ENCODE measurements around the gene TMEM219.

Gene TMEM219

GRCh38 chr16:29961479-29962343 lies at the start of gene TMEM219:
TSS of gene TMEM219 (plus strand) at chr16:29962079. CDS start at chr16:29963144, 1,065 bp downstream.
- Histone ChIP-seq H3K4me3 (ENCODE audit: insufficient read length, low read depth) (peak within 1 kb of the TSS; percentile 79), H3K36me3 (ENCODE audit: insufficient read depth, insufficient read length, low read length) (peaks cover 4% of the 10 kb centered on the region), H3K4me1 (ENCODE audit: insufficient read depth, insufficient read length) (peaks cover 5% of the 10 kb centered on the region), H3K9me3 (ENCODE audit: insufficient read depth, low read length) (no peaks in the 10 kb centered on the region), H3K27me3 (ENCODE audit: insufficient read depth, insufficient read length) (no peaks in the 10 kb centered on the region), H3K9ac (ENCODE audit: insufficient read length, low read depth) (peak within 1 kb of the TSS; percentile 98)
- no peak for TF ChIP-seq SUZ12 (IDR thresholded peaks at IDR 0.05; ENCODE audit: extremely low read depth, insufficient read depth, insufficient read length)
- no peak for TF ChIP-seq YY1 (IDR thresholded peaks at IDR 0.05; ENCODE audit: insufficient read depth, insufficient read length)
- TF ChIP-seq ZNF274 (IDR thresholded peaks at IDR 0.05; ENCODE audit: low read depth, low read length) = no peak
- peak; percentile 59 for DNase-seq (ENCODE audit: low read depth, low spot score)

GRCh38 chr16:29912087-29912486 lies 49.8 kb upstream of the TMEM219 start:
- Histone ChIP-seq H3K4me3 (ENCODE audit: insufficient read length, low read depth) (no peak overlapping the region), H3K9me3 (ENCODE audit: insufficient read depth, low read length) (no peaks in the 10 kb centered on the region), H3K36me3 (ENCODE audit: insufficient read depth, insufficient read length, low read length) (peaks cover 49% of the 10 kb centered on the region), H3K9ac (ENCODE audit: insufficient read length, low read depth) (peak overlapping the region; percentile 26), H3K27me3 (ENCODE audit: insufficient read depth, insufficient read length) (no peaks in the 10 kb centered on the region), H3K4me1 (ENCODE audit: insufficient read depth, insufficient read length) (peaks cover 10% of the 10 kb centered on the region)
- no peak for DNase-seq (ENCODE audit: low read depth, low spot score)
- no peak for TF ChIP-seq ZNF274 (IDR thresholded peaks at IDR 0.05; ENCODE audit: low read depth, low read length)
- TF ChIP-seq YY1 (IDR thresholded peaks at IDR 0.05; ENCODE audit: insufficient read depth, insufficient read length) = no peak
- no peak for TF ChIP-seq SUZ12 (IDR thresholded peaks at IDR 0.05; ENCODE audit: extremely low read depth, insufficient read depth, insufficient read length)

- no peak for TF ChIP-seq SUZ12 (IDR thresholded peaks at IDR 0.05; ENCODE audit: extremely low read depth, insufficient read depth, insufficient read length)
- no peak for TF ChIP-seq ZNF274 (IDR thresholded peaks at IDR 0.05; ENCODE audit: low read depth, low read length)
- no peak for TF ChIP-seq YY1 (IDR thresholded peaks at IDR 0.05; ENCODE audit: insufficient read depth, insufficient read length)
- H3K4me3 ChIP-seq (ENCODE audit: insufficient read length, low read depth) = no peak overlapping the region
- H3K36me3 ChIP-seq (ENCODE audit: insufficient read depth, insufficient read length, low read length) = peaks cover 50% of the 10 kb centered on the region
- peaks cover 8% of the 10 kb centered on the region for H3K4me1 ChIP-seq (ENCODE audit: insufficient read depth, insufficient read length)
- no peak for DNase-seq (ENCODE audit: low read depth, low spot score)
- no peaks in the 10 kb centered on the region for H3K27me3 ChIP-seq (ENCODE audit: insufficient read depth, insufficient read length)
- no peaks in the 10 kb centered on the region for H3K9me3 ChIP-seq (ENCODE audit: insufficient read depth, low read length)
- H3K9ac ChIP-seq (ENCODE audit: insufficient read length, low read depth) = no peak overlapping the region
Measured at GRCh38 chr16:29913514-29913913, 48.4 kb upstream of the TMEM219 start.

GRCh38 chr16:29915590-29916247 lies 46.2 kb upstream of the TMEM219 start:
- H3K27me3 ChIP-seq (ENCODE audit: insufficient read depth, insufficient read length) = no peaks in the 10 kb centered on the region
- H3K9me3 ChIP-seq (ENCODE audit: insufficient read depth, low read length) = no peaks in the 10 kb centered on the region
- H3K36me3 ChIP-seq (ENCODE audit: insufficient read depth, insufficient read length, low read length) = peaks cover 53% of the 10 kb centered on the region
- TF ChIP-seq ZNF274 (IDR thresholded peaks at IDR 0.05; ENCODE audit: low read depth, low read length) (no peak), SUZ12 (IDR thresholded peaks at IDR 0.05; ENCODE audit: extremely low read depth, insufficient read depth, insufficient read length) (no peak), YY1 (IDR thresholded peaks at IDR 0.05; ENCODE audit: insufficient read depth, insufficient read length) (no peak)
- no peak for DNase-seq (ENCODE audit: low read depth, low spot score)
- H3K4me1 ChIP-seq (ENCODE audit: insufficient read depth, insufficient read length) = peaks cover 8% of the 10 kb centered on the region
- H3K9ac ChIP-seq (ENCODE audit: insufficient read length, low read depth) = no peak overlapping the region
- H3K4me3 ChIP-seq (ENCODE audit: insufficient read length, low read depth) = no peak overlapping the region

- DNase-seq (ENCODE audit: low read depth, low spot score) = no peak
- H3K27me3 ChIP-seq (ENCODE audit: insufficient read depth, insufficient read length) = no peaks in the 10 kb centered on the region
- H3K4me3 ChIP-seq (ENCODE audit: insufficient read length, low read depth) = no peak overlapping the region
- no peaks in the 10 kb centered on the region for H3K9me3 ChIP-seq (ENCODE audit: insufficient read depth, low read length)
- TF ChIP-seq ZNF274 (IDR thresholded peaks at IDR 0.05; ENCODE audit: low read depth, low read length) (no peak), SUZ12 (IDR thresholded peaks at IDR 0.05; ENCODE audit: extremely low read depth, insufficient read depth, insufficient read length) (no peak), YY1 (IDR thresholded peaks at IDR 0.05; ENCODE audit: insufficient read depth, insufficient read length) (no peak)
- H3K4me1 ChIP-seq (ENCODE audit: insufficient read depth, insufficient read length) = no peaks in the 10 kb centered on the region
- no peak overlapping the region for H3K9ac ChIP-seq (ENCODE audit: insufficient read length, low read depth)
- peaks cover 50% of the 10 kb centered on the region for H3K36me3 ChIP-seq (ENCODE audit: insufficient read depth, insufficient read length, low read length)
Measured at GRCh38 chr16:29916979-29917378, 44.9 kb upstream of the TMEM219 start.

- no peaks in the 10 kb centered on the region for H3K4me1 ChIP-seq (ENCODE audit: insufficient read depth, insufficient read length)
- peaks cover 44% of the 10 kb centered on the region for H3K36me3 ChIP-seq (ENCODE audit: insufficient read depth, insufficient read length, low read length)
- no peaks in the 10 kb centered on the region for H3K9me3 ChIP-seq (ENCODE audit: insufficient read depth, low read length)
- no peaks in the 10 kb centered on the region for H3K27me3 ChIP-seq (ENCODE audit: insufficient read depth, insufficient read length)
- H3K4me3 ChIP-seq (ENCODE audit: insufficient read length, low read depth) = no peak overlapping the region
- H3K9ac ChIP-seq (ENCODE audit: insufficient read length, low read depth) = no peak overlapping the region
- no peak for TF ChIP-seq SUZ12 (IDR thresholded peaks at IDR 0.05; ENCODE audit: extremely low read depth, insufficient read depth, insufficient read length)
- no peak for TF ChIP-seq ZNF274 (IDR thresholded peaks at IDR 0.05; ENCODE audit: low read depth, low read length)
- no peak for TF ChIP-seq YY1 (IDR thresholded peaks at IDR 0.05; ENCODE audit: insufficient read depth, insufficient read length)
- DNase-seq (ENCODE audit: low read depth, low spot score) = no peak
Measured at GRCh38 chr16:29920288-29921033, 41.4 kb upstream of the TMEM219 start.

All from NT2/D1 (cell line).